GM12878 (cell line): ENCODE measurements around the gene WWTR1. TPM values are rescaled to one million over a fixed set of nuclear protein-coding genes. Genes with fewer than 3 reads are reported as not detected.

Experiments
- ATAC-seq: fragments of 200-7000 bp; cut with Tn5 transposase; 3 replicates; pipeline ENCODE4 v1.9.1; 2020; ENCODE audit warnings: mild to moderate bottlenecking, moderate library complexity
- BruUV-seq: library from RNA; stranded (reverse); fragments of 400-500 nt; replicated peaks from 2 replicates; lab custom pipeline; 2021; lab: Mats Ljungman, UMichigan
- CTCF ChIA-PET: fragments of 300-600 bp; sonication (Branson Sonifier 250); formaldehyde crosslinking; extraction: SDS; loops from one replicate; lab custom pipeline; 2021; ENCODE audit warnings: inconsistent platforms; lab: Yijun Ruan, JAX
- POLR2A ChIA-PET: fragments of 350-600 bp; formaldehyde crosslinking; extraction: SDS; loops from one replicate; lab custom pipeline; 2021; ENCODE audit warnings: inconsistent platforms; lab: Charles Lee
- RAD21 ChIA-PET: fragments of 300-600 bp; sonication (Branson Sonifier 250); formaldehyde crosslinking; loops from one replicate; lab custom pipeline; 2023; ENCODE audit warnings: antibody characterized with exemption; ENCODE audit not compliant: unreplicated experiment; lab: Charles Lee
- SMC1A ChIA-PET: fragments of 300-600 bp; sonication (Branson Sonifier 250); formaldehyde crosslinking; loops from one replicate; lab custom pipeline; 2023; ENCODE audit not compliant: unreplicated experiment, uncharacterized antibody; lab: Charles Lee
- DNase-seq: peaks from one replicate; pipeline ENCODE4 v3.0.0-alpha.2; 2011; ENCODE audit warnings: low read depth, low spot score
- FAIRE-seq: peaks from 3 replicates; lab custom pipeline; 2011; peaks lifted over from hg19 to GRCh38; lab: Jason Lieb, UNC
- H2AFZ ChIP-seq: 2 replicates; pipeline ENCODE4 v1.6.0; 2011; ENCODE audit warnings: low read depth, low read length, control low read depth; ENCODE audit not compliant: control insufficient read depth
- H3K27ac ChIP-seq: 2 replicates; pipeline ENCODE4 v1.5.1; 2011; ENCODE audit warnings: control low read depth; ENCODE audit not compliant: control insufficient read depth, insufficient read depth
- H3K27me3 ChIP-seq, 2 experiments: replicated peaks in 1 of 2; 2 replicates each; pipeline versions ENCODE4 v1.6.0 to v1.6.1; 2011; ENCODE audit warnings: low read length in 1 of 2; ENCODE audit not compliant: control insufficient read depth in 2 of 2, insufficient read depth in 2 of 2
- H3K36me3 ChIP-seq, 2 experiments: 2 replicates each; pipeline ENCODE4 v1.5.1; 2011; ENCODE audit warnings: low read length in 1 of 2; ENCODE audit not compliant: control insufficient read depth in 2 of 2, insufficient read depth in 2 of 2
- H3K4me1 ChIP-seq: 2 replicates; pipeline ENCODE4 v1.6.1; 2011; ENCODE audit warnings: mild to moderate bottlenecking, low read length, moderate library complexity, mixed read lengths; ENCODE audit not compliant: control insufficient read depth, insufficient read depth
- H3K4me2 ChIP-seq: 2 replicates; pipeline ENCODE4 v1.6.0; 2011; ENCODE audit warnings: control low read depth; ENCODE audit not compliant: control insufficient read depth, insufficient read depth
- H3K4me3 ChIP-seq: fragments of 200-600 bp; sonication (generic); 2 replicates; pipeline ENCODE4 v1.5.1; 2016
- H3K79me2 ChIP-seq: 2 replicates; pipeline ENCODE4 v1.6.0; 2011; ENCODE audit warnings: low read length; ENCODE audit not compliant: control insufficient read depth, insufficient read depth
- H3K9ac ChIP-seq: 2 replicates; pipeline ENCODE4 v1.8.0; 2011; ENCODE audit warnings: low read length, control low read depth, mixed read lengths; ENCODE audit not compliant: control insufficient read depth, insufficient read depth
- H3K9me3 ChIP-seq: replicated peaks from 3 replicates; pipeline ENCODE4 v1.5.1; 2011; ENCODE audit warnings: mild to moderate bottlenecking, low read length; ENCODE audit not compliant: control insufficient read depth, insufficient read depth
- H4K20me1 ChIP-seq: 2 replicates; pipeline ENCODE4 v1.6.0; 2011; ENCODE audit not compliant: control insufficient read depth, insufficient read depth
- ATF2 ChIP-seq: IDR thresholded peaks from 2 replicates; pipeline ENCODE4 v1.6.1; 2012; ENCODE audit warnings: low read length, inconsistent platforms
- BMI1 ChIP-seq: fragments of 450-650 bp; IDR thresholded peaks from 2 replicates; pipeline ENCODE4 v1.6.1; 2016; ENCODE audit warnings: mild to moderate bottlenecking, moderate library complexity, borderline replicate concordance
- DPF2 ChIP-seq: fragments of 450-650 bp; IDR thresholded peaks from 2 replicates; pipeline ENCODE4 v1.6.1; 2017; ENCODE audit warnings: mild to moderate bottlenecking
- IKZF2 ChIP-seq, 2 experiments: fragments of 450-650 bp; IDR thresholded peaks; 2 replicates each; pipeline ENCODE4 v1.6.1; 2017; ENCODE audit warnings: mild to moderate bottlenecking in 2 of 2, moderate library complexity in 2 of 2
- SIX5 ChIP-seq: IDR thresholded peaks from 2 replicates; pipeline ENCODE4 v1.6.1; 2011; ENCODE audit warnings: mild to moderate bottlenecking, low read depth, low read length, moderate library complexity; ENCODE audit not compliant: severe bottlenecking
- WRNIP1 ChIP-seq: IDR thresholded peaks from 2 replicates; pipeline ENCODE4 v1.6.1; 2011; ENCODE audit warnings: low read depth, low read length, improper control_type of control experiment, borderline replicate concordance
- ZZZ3 ChIP-seq: IDR thresholded peaks from 2 replicates; pipeline ENCODE4 v1.6.1; 2011; ENCODE audit warnings: low read depth; ENCODE audit not compliant: control insufficient read depth, insufficient read length
- WGBS: methylation state at CpG from one replicate; pipeline ENCODE4 v1.1.6; 2016; ENCODE audit warnings: low lambda C conversion rate; ENCODE audit not compliant: insufficient replicate concordance, insufficient coverage; ENCODE audit errors: missing lambda C conversion rate; 5-methylcytosine and 5-hydroxymethylcytosine counted together
- in situ Hi-C: fragments of 300-500 bp; cut with MboI; formaldehyde crosslinking; loops from 9 replicates; pipeline ENCODE4 v1.14.3; 2018; ENCODE audit warnings: mixed read lengths
- intact Hi-C: fragments of 100-400 bp; cut with micrococcal nuclease; formaldehyde crosslinking; loops from one replicate; pipeline ENCODE4 v1.14.2; 2022; ENCODE audit not compliant: unreplicated experiment
- polyA plus RNA-seq, 11 experiments: library from polyadenylated mRNA; depleted of rRNA in 4 of 11; unstranded in 6 of 11; stranded (reverse) in 5 of 11; fragments of >200 nt; fragmentation: Nextera tagmentation in 4 of 11; fragmentation: Illumina TruSeq in 1 of 11; extraction: Ambion mirVana in 4 of 11; extraction: Trizol in 1 of 11; gene quantifications; 1 replicate in 1 of 11; 2 replicates in 10 of 11; pipeline versions ENCODE4 v1.2.1 to v1.2.3, GENCODE V29; 2011 to 2016; ENCODE audit warnings: inconsistent platforms in 2 of 11, missing spikeins in 2 of 11, low read depth in 1 of 11
- total RNA-seq, 4 experiments: library from RNA; depleted of rRNA in 3 of 4; stranded (reverse); fragments of >200 nt in 3 of 4; fragmentation: Illumina TruSeq in 1 of 4; extraction: Trizol in 1 of 4; gene quantifications; 2 replicates each; pipeline versions ENCODE4 v1.2.1 to v1.2.3, GENCODE V29; 2013 to 2021
- TF ChIP-seq, protein P1 (sequence below): fragments of 450-650 bp; conservative IDR thresholded peaks from 2 replicates; pipeline ENCODE4 v1.6.1; 2017; ENCODE audit warnings: mild to moderate bottlenecking, moderate library complexity

WWTR1 gene
- total and polyA plus RNA-seq, 10 of the 15 experiments (the other 5 are each of a cell fraction or from before 2014, with no cell fraction given), result 2.5 to 18.5 (median 5.8) TPM

DNA sequence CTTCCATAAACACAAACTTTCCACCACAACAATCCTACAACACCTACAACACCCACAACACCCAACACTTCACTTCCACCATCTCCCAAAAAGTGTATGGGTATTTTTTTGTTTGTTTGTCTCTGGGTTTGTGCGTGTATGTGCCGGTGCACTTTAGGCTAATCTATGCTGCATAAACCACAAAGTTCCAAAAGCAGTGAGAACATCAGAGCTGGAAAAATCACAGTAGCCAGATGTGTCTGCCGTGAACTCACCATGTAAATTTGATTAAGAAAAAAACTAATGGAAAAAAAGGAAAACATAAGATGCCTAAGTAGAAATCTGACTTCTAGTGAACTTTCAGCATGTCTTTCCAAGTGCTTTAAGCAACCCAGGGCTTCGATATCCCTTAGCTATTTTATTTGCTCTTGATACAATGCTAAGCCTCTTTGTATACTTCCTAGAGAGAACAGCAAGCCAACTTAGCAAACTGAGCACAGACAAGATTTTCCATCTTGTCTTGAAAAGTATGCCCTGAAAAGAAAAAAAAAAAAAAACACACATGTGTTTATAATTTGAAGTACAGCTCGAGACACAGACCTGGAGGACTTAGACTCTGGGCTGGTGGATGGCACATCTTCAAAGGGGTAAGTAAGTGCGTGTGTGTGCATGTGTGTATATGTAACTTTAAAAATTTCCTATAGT lies 91.4 kb downstream of the WWTR1 start:
- H2AFZ ChIP-seq, result no peak overlapping the region
- intact Hi-C loops, result loop anchor here (5.0 kb wide), 1 partner anchor 36 kb away; no protein-coding TSS in a partner anchor
- FAIRE-seq (peak; percentile 23), DNase-seq (no peak), ATAC-seq (no peak)
- no peak overlapping the region for H3K4me2 ChIP-seq
- TF ChIP-seq ATF2 (no peak), BMI1 (no peak), ZZZ3 (no peak), IKZF2 (IDR thresholded peaks at IDR 0.05) (no peak), WRNIP1 (no peak), SIX5 (no peak), DPF2 (no peak)
- TF ChIP-seq, protein P1, sequence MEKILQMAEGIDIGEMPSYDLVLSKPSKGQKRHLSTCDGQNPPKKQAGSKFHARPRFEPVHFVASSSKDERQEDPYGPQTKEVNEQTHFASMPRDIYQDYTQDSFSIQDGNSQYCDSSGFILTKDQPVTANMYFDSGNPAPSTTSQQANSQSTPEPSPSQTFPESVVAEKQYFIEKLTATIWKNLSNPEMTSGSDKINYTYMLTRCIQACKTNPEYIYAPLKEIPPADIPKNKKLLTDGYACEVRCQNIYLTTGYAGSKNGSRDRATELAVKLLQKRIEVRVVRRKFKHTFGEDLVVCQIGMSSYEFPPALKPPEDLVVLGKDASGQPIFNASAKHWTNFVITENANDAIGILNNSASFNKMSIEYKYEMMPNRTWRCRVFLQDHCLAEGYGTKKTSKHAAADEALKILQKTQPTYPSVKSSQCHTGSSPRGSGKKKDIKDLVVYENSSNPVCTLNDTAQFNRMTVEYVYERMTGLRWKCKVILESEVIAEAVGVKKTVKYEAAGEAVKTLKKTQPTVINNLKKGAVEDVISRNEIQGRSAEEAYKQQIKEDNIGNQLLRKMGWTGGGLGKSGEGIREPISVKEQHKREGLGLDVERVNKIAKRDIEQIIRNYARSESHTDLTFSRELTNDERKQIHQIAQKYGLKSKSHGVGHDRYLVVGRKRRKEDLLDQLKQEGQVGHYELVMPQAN, result no peak
- CTCF ChIA-PET, result interaction anchor here (0.6 to 10.2 kb wide), 24 partner anchors 9 to 258 kb away, joined by 3 to 253 read pairs (median 4); partner anchors contain the start of genes COMMD2 and WWTR1
- no peaks in the 10 kb centered on the region for H3K79me2 ChIP-seq
- H3K4me3 ChIP-seq, result no peak overlapping the region
- WGBS, result 88% methylated on average over 6 of the region's 6 CpGs
- no TSS peak for BruUV-seq
- no peak overlapping the region for H3K27ac ChIP-seq
- no peaks in the 10 kb centered on the region for H3K27me3 ChIP-seq
- H3K9me3 ChIP-seq, result no peaks in the 10 kb centered on the region
- POLR2A ChIA-PET, result interaction anchor here (0.8 to 2.2 kb wide), 6 partner anchors 10 to 94 kb away, joined by 3 to 7 read pairs (median 5); partner anchors contain the start of gene WWTR1
- RAD21 ChIA-PET, result interaction anchor here (1.0 to 11.0 kb wide), 11 partner anchors 10 to 242 kb away, joined by 3 to 272 read pairs (median 34); partner anchors contain the start of genes COMMD2 and WWTR1
- H4K20me1 ChIP-seq, result no peaks in the 10 kb centered on the region
- in situ Hi-C loops, result no loop called here
- H3K36me3 ChIP-seq, result peaks cover 0 to 2% of the 10 kb centered on the region in 2 experiments; a peak in 2 of 4 replicates
- SMC1A ChIA-PET, result interaction anchor here (0.7 to 16.2 kb wide), 22 partner anchors 10 to 200 kb away, joined by 3 to 505 read pairs (median 14); partner anchors contain the start of gene WWTR1
- no peak overlapping the region for H3K9ac ChIP-seq
- H3K4me1 ChIP-seq, result no peaks in the 10 kb centered on the region
